Karpas-422 (cell line): ENCODE data around the gene BLCAP. TPM values are rescaled to one million over a fixed set of nuclear protein-coding genes. Genes with fewer than 3 reads are reported as not detected.

Experiments used
- DNase-seq: peaks from one replicate; pipeline ENCODE4 v3.0.0-alpha.2; 2015
- H2AFZ ChIP-seq: fragments of 200-600 bp; sonication (generic); 2 replicates; pipeline ENCODE4 v1.6.1; 2014; ENCODE audit warnings: antibody characterized with exemption, low read length, mixed read lengths
- H3K27ac ChIP-seq: fragments of 200-600 bp; sonication (generic); 2 replicates; pipeline ENCODE4 v1.5.1; 2014; ENCODE audit warnings: mild to moderate bottlenecking, low read length, moderate library complexity
- H3K27me3 ChIP-seq: fragments of 200-600 bp; sonication (generic); 2 replicates; pipeline ENCODE4 v1.6.1; 2014; ENCODE audit warnings: low read length, mixed read lengths
- H3K36me3 ChIP-seq: fragments of 200-600 bp; sonication (generic); 2 replicates; pipeline ENCODE4 v1.6.1; 2014; ENCODE audit warnings: low read length, mixed read lengths; ENCODE audit not compliant: insufficient read depth
- H3K4me1 ChIP-seq: fragments of 200-600 bp; sonication (generic); 2 replicates; pipeline ENCODE4 v1.6.1; 2014; ENCODE audit warnings: mild to moderate bottlenecking, low read length, mixed read lengths
- H3K4me2 ChIP-seq: fragments of 200-600 bp; sonication (generic); 2 replicates; pipeline ENCODE4 v1.6.1; 2014; ENCODE audit warnings: low read length, low read depth, mild to moderate bottlenecking; ENCODE audit not compliant: poor library complexity, severe bottlenecking
- H3K4me3 ChIP-seq: fragments of 200-600 bp; sonication (generic); 2 replicates; pipeline ENCODE4 v1.5.1; 2014; ENCODE audit warnings: mild to moderate bottlenecking, antibody characterized with exemption, low read length, mixed read lengths
- H3K79me2 ChIP-seq: fragments of 200-600 bp; sonication (generic); 2 replicates; pipeline ENCODE4 v1.6.1; 2014; ENCODE audit warnings: mild to moderate bottlenecking, low read length, mixed read lengths
- H3K9ac ChIP-seq: fragments of 200-600 bp; sonication (generic); 2 replicates; pipeline ENCODE4 v1.6.0; 2014; ENCODE audit warnings: low read length
- H3K9me2 ChIP-seq: fragments of 200-600 bp; sonication (generic), shearing (Covaris generic); replicated peaks from 2 replicates; pipeline ENCODE4 v1.6.0; 2014; ENCODE audit warnings: mild to moderate bottlenecking, low read length, moderate library complexity; ENCODE audit not compliant: insufficient read depth
- H3K9me3 ChIP-seq: fragments of 300-700, 200-600 bp; sonication (generic); 2 replicates; pipeline ENCODE4 v1.6.1; 2014; ENCODE audit warnings: low read length, mixed read lengths
- H4K20me1 ChIP-seq: fragments of 200-600 bp; sonication (generic); 2 replicates; pipeline ENCODE4 v1.6.1; 2014; ENCODE audit warnings: mild to moderate bottlenecking, antibody characterized with exemption, low read length, low read depth; ENCODE audit not compliant: insufficient read depth
- total RNA-seq: library from RNA; depleted of rRNA; stranded (reverse); fragments of >200 nt; shearing (Covaris generic); gene quantifications from 2 replicates; pipeline ENCODE4 v1.2.3, GENCODE V29; 2014; ENCODE audit warnings: low replicate concordance

The BLCAP gene
- total RNA-seq, 1 experiment from 2014 or later = 119 TPM

GRCh38 chr20:37540001-37540400, 12.3 kb upstream of the BLCAP start:
- Histone ChIP-seq H3K9me2 (no peaks in the 10 kb centered on the region), H3K27me3 (no peaks in the 10 kb centered on the region), H3K36me3 (no peaks in the 10 kb centered on the region), H3K4me1 (0 out of 2 replicates have a peak, but pooled peaks cover 3% of the 10 kb centered on the region), H3K4me3 (no peak overlapping the region), H3K9ac (no peak overlapping the region), H3K27ac (no peak overlapping the region), H2AFZ (no peak overlapping the region; the same call in 1 of the 2 replicates), H3K79me2 (no peaks in the 10 kb centered on the region), H3K4me2 (no peak overlapping the region), H3K9me3 (no peaks in the 10 kb centered on the region), H4K20me1 (no peaks in the 10 kb centered on the region)
- DNase-seq = no peak

- DNase-seq = no peak
- no peak overlapping the region for H3K4me2 ChIP-seq
- no peaks in the 10 kb centered on the region for H4K20me1 ChIP-seq
- H3K9me3 ChIP-seq = no peaks in the 10 kb centered on the region
- H3K9ac ChIP-seq = no peak overlapping the region
- no peaks in the 10 kb centered on the region for H3K9me2 ChIP-seq
- no peaks in the 10 kb centered on the region for H3K79me2 ChIP-seq
- H2AFZ ChIP-seq = no peak overlapping the region
- H3K27me3 ChIP-seq = no peaks in the 10 kb centered on the region
- no peak overlapping the region for H3K27ac ChIP-seq
- H3K4me1 ChIP-seq = peaks cover 6% of the 10 kb centered on the region
- H3K36me3 ChIP-seq = no peaks in the 10 kb centered on the region
- H3K4me3 ChIP-seq = no peak overlapping the region
Observed at GRCh38 chr20:37539424-37539823, 11.7 kb upstream of the BLCAP start.

- Histone ChIP-seq H3K4me3 (no peak overlapping the region), H3K27ac (no peak overlapping the region), H3K36me3 (no peaks in the 10 kb centered on the region), H3K4me2 (no peak overlapping the region), H3K27me3 (no peaks in the 10 kb centered on the region), H2AFZ (no peak overlapping the region), H3K4me1 (peaks cover 6% of the 10 kb centered on the region), H3K9me3 (no peaks in the 10 kb centered on the region), H3K9me2 (no peaks in the 10 kb centered on the region), H4K20me1 (no peaks in the 10 kb centered on the region), H3K79me2 (no peaks in the 10 kb centered on the region), H3K9ac (no peak overlapping the region)
- no peak for DNase-seq
Observed at GRCh38 chr20:37538003-37538402, 10.3 kb upstream of the BLCAP start.

GRCh38 chr20:37537505-37537904, 9.8 kb upstream of the BLCAP start:
- no peaks in the 10 kb centered on the region for H3K9me3 ChIP-seq
- no peak overlapping the region for H3K27ac ChIP-seq
- no peak for DNase-seq
- no peak overlapping the region for H2AFZ ChIP-seq
- no peaks in the 10 kb centered on the region for H3K79me2 ChIP-seq
- H3K4me1 ChIP-seq = peaks cover 6% of the 10 kb centered on the region
- H3K4me2 ChIP-seq = no peak overlapping the region
- no peak overlapping the region for H3K4me3 ChIP-seq
- no peaks in the 10 kb centered on the region for H4K20me1 ChIP-seq
- no peaks in the 10 kb centered on the region for H3K9me2 ChIP-seq
- H3K9ac ChIP-seq = no peak overlapping the region
- no peaks in the 10 kb centered on the region for H3K27me3 ChIP-seq
- H3K36me3 ChIP-seq = no peaks in the 10 kb centered on the region

- Histone ChIP-seq H3K9ac (no peak overlapping the region), H2AFZ (no peak overlapping the region), H3K27ac (no peak overlapping the region), H3K9me2 (no peaks in the 10 kb centered on the region), H3K4me2 (no peak overlapping the region), H3K36me3 (no peaks in the 10 kb centered on the region), H4K20me1 (no peaks in the 10 kb centered on the region), H3K79me2 (no peaks in the 10 kb centered on the region), H3K9me3 (no peaks in the 10 kb centered on the region), H3K27me3 (no peaks in the 10 kb centered on the region), H3K4me1 (peaks cover 6% of the 10 kb centered on the region), H3K4me3 (no peak overlapping the region)
- DNase-seq = no peak
Observed at GRCh38 chr20:37535443-37536132, 7.9 kb upstream of the BLCAP start.

- no peak overlapping the region for H2AFZ ChIP-seq
- H3K9me3 ChIP-seq = no peaks in the 10 kb centered on the region
- peaks cover 4% of the 10 kb centered on the region for H3K4me1 ChIP-seq
- no peaks in the 10 kb centered on the region for H3K79me2 ChIP-seq
- H4K20me1 ChIP-seq = no peaks in the 10 kb centered on the region
- no peak overlapping the region for H3K4me3 ChIP-seq
- H3K27ac ChIP-seq = no peak overlapping the region
- no peaks in the 10 kb centered on the region for H3K9me2 ChIP-seq
- H3K27me3 ChIP-seq = no peaks in the 10 kb centered on the region
- H3K36me3 ChIP-seq = no peaks in the 10 kb centered on the region
- H3K4me2 ChIP-seq = peak overlapping the region; percentile 7
- peak; percentile 90 for DNase-seq
- no peak overlapping the region for H3K9ac ChIP-seq
Observed at GRCh38 chr20:37534401-37535157, 6.9 kb upstream of the BLCAP start.

GRCh38 chr20:37533154-37533715, 5.6 kb upstream of the BLCAP start:
- no peak overlapping the region for H3K27ac ChIP-seq
- H3K27me3 ChIP-seq = no peaks in the 10 kb centered on the region
- no peak for DNase-seq
- no peaks in the 10 kb centered on the region for H4K20me1 ChIP-seq
- no peak overlapping the region for H2AFZ ChIP-seq
- H3K79me2 ChIP-seq = no peaks in the 10 kb centered on the region
- H3K4me1 ChIP-seq = peaks cover 16% of the 10 kb centered on the region
- no peaks in the 10 kb centered on the region for H3K36me3 ChIP-seq
- H3K9me2 ChIP-seq = no peaks in the 10 kb centered on the region
- H3K9me3 ChIP-seq = no peaks in the 10 kb centered on the region
- no peak overlapping the region for H3K9ac ChIP-seq
- H3K4me3 ChIP-seq = no peak overlapping the region
- H3K4me2 ChIP-seq = no peak overlapping the region

GRCh38 chr20:37531856-37532255, 4.2 kb upstream of the BLCAP start:
- H3K9me2 ChIP-seq = no peaks in the 10 kb centered on the region

More at GRCh38 chr20:37531856-37532255, 4.2 kb upstream of the BLCAP start:
- Histone ChIP-seq H3K36me3 (no peaks in the 10 kb centered on the region), H3K9me3 (no peaks in the 10 kb centered on the region), H3K27me3 (no peaks in the 10 kb centered on the region), H3K4me1 (peaks cover 17% of the 10 kb centered on the region), H3K9ac (no peak overlapping the region), H3K4me3 (no peak overlapping the region), H3K4me2 (no peak overlapping the region), H3K27ac (no peak overlapping the region), H4K20me1 (peaks cover 2% of the 10 kb centered on the region), H3K79me2 (peaks cover 9% of the 10 kb centered on the region), H2AFZ (no peak overlapping the region)
- DNase-seq = no peak
